ENCODE results near the gene ORM2.

Gene ORM2

GRCh38 chr9:114294664-114295063 is 35.0 kb upstream of the ORM2 start:
- DNase-seq, result no peak

GRCh38 chr9:114296338-114296737 is 33.3 kb upstream of the ORM2 start:
- DNase-seq, result no peak

GRCh38 chr9:114299286-114300152 is 30.1 kb upstream of the ORM2 start:
- DNase-seq, result no peak

GRCh38 chr9:114300153-114300845 is 29.4 kb upstream of the ORM2 start:
- no peak for DNase-seq

- DNase-seq, result no peak
Measured at GRCh38 chr9:114300846-114301797, 28.5 kb upstream of the ORM2 start.

GRCh38 chr9:114301798-114302565 is 27.7 kb upstream of the ORM2 start:
- DNase-seq, result no peak

- DNase-seq, result no peak
Measured at GRCh38 chr9:114302727-114303126, 26.9 kb upstream of the ORM2 start.

GRCh38 chr9:114303571-114303970 is 26.1 kb upstream of the ORM2 start:
- DNase-seq, result no peak

- DNase-seq, result no peak
Measured at GRCh38 chr9:114303977-114304376, 25.7 kb upstream of the ORM2 start.

GRCh38 chr9:114304416-114305188 is 25.1 kb upstream of the ORM2 start:
- no peak for DNase-seq

GRCh38 chr9:114307899-114308267 is 21.8 kb upstream of the ORM2 start:
- DNase-seq, result peak; percentile 51

GRCh38 chr9:114308361-114308950 is 21.2 kb upstream of the ORM2 start:
- no peak for DNase-seq

- DNase-seq, result no peak
Measured at GRCh38 chr9:114309096-114309495, 20.6 kb upstream of the ORM2 start.

GRCh38 chr9:114310471-114311450 is 18.9 kb upstream of the ORM2 start:
- DNase-seq, result no peak

- no peak for DNase-seq
Measured at GRCh38 chr9:114311571-114312512, 17.8 kb upstream of the ORM2 start.

GRCh38 chr9:114312513-114312875 is 17.2 kb upstream of the ORM2 start:
- DNase-seq, result no peak

GRCh38 chr9:114313186-114313585 is 16.5 kb upstream of the ORM2 start:
- DNase-seq, result no peak

- DNase-seq, result no peak
Measured at GRCh38 chr9:114314256-114314867, 15.3 kb upstream of the ORM2 start.
